CD4-positive, alpha-beta memory T cell (primary cell): ENCODE measurements around the gene OR1I1. TPM values are rescaled to one million over a fixed set of nuclear protein-coding genes. Genes with fewer than 3 reads are reported as not detected.

Experiments
- CTCF ChIA-PET: fragments of 350-600 bp; sonication (Branson Sonifier 250); formaldehyde crosslinking; loops from one replicate; lab custom pipeline; 2021; ENCODE audit warnings: inconsistent platforms; ENCODE audit not compliant: partially characterized antibody; lab: Charles Lee
- POLR2A ChIA-PET: fragments of 350-600 bp; sonication (Branson Sonifier 250); formaldehyde crosslinking; loops from one replicate; lab custom pipeline; 2021; ENCODE audit not compliant: partially characterized antibody; lab: Charles Lee
- DNase-seq, 5 donors: peaks; one replicate each; pipeline versions ENCODE4 v3.0.0 to v3.0.0-alpha.2; 2020 to 2022; ENCODE audit warnings: mixed read lengths in 1 of 5
- H3K27ac ChIP-seq: one replicate; pipeline ENCODE4 v1.7.0; 2013; ENCODE audit warnings: low read depth, low read length
- H3K27me3 ChIP-seq: 2 replicates; pipeline ENCODE4 v1.7.0; 2013; ENCODE audit warnings: mild to moderate bottlenecking, low read length, moderate library complexity; ENCODE audit not compliant: insufficient read depth
- H3K36me3 ChIP-seq: 2 replicates; pipeline ENCODE4 v1.7.0; 2013; ENCODE audit warnings: mild to moderate bottlenecking, low read length, moderate library complexity; ENCODE audit not compliant: insufficient read depth
- H3K4me1 ChIP-seq: 2 replicates; pipeline ENCODE4 v1.7.0; 2013; ENCODE audit warnings: mild to moderate bottlenecking, low read length, moderate library complexity; ENCODE audit not compliant: insufficient read depth
- H3K4me3 ChIP-seq, 2 donors: one replicate each; pipeline ENCODE4 v1.7.0; 2013; ENCODE audit warnings: low read length in 2 of 2, mild to moderate bottlenecking in 1 of 2
- H3K9me3 ChIP-seq, 2 donors: one replicate each; pipeline ENCODE4 v1.7.0; 2013; ENCODE audit warnings: low read length in 2 of 2, control low read depth in 1 of 2; ENCODE audit not compliant: control insufficient read depth in 1 of 2
- H3K27ac Mint-ChIP-seq, 7 donors: one replicate each; pipeline ENCODE4 v1.8.0; 2020 to 2021; ENCODE audit warnings: mixed read lengths in 7 of 7, mild to moderate bottlenecking in 6 of 7, inconsistent platforms in 3 of 7, moderate library complexity in 3 of 7
- H3K27me3 Mint-ChIP-seq, 2 donors: one replicate each; pipeline ENCODE4 v1.8.0; 2020 to 2021; ENCODE audit warnings: mixed read lengths in 2 of 2
- H3K36me3 Mint-ChIP-seq, 2 donors: one replicate each; pipeline ENCODE4 v1.8.0; 2020 to 2021; ENCODE audit warnings: mixed read lengths in 2 of 2, inconsistent platforms in 1 of 2, mild to moderate bottlenecking in 1 of 2
- H3K4me1 Mint-ChIP-seq, 4 donors: one replicate each; pipeline ENCODE4 v1.8.0; 2020 to 2021; ENCODE audit warnings: mixed read lengths in 4 of 4, mild to moderate bottlenecking in 1 of 4
- H3K4me3 Mint-ChIP-seq, 8 donors: one replicate each; pipeline ENCODE4 v1.8.0; 2020 to 2021; ENCODE audit warnings: mixed read lengths in 8 of 8, mild to moderate bottlenecking in 7 of 8, moderate library complexity in 6 of 8, inconsistent platforms in 3 of 8
- H3K9me3 Mint-ChIP-seq, 8 donors: one replicate each; pipeline ENCODE4 v1.8.0; 2020 to 2021; ENCODE audit warnings: mixed read lengths in 8 of 8, mild to moderate bottlenecking in 5 of 8, inconsistent platforms in 3 of 8, moderate library complexity in 1 of 8
- intact Hi-C: fragments of 100-400 bp; cut with micrococcal nuclease; formaldehyde crosslinking; loops from one replicate; pipeline ENCODE4 v1.15.1; 2023
- polyA plus RNA-seq, 2 donors: library from polyadenylated mRNA; unstranded; fragments of 300-500 nt; fragmentation: Illumina TruSeq; gene quantifications; one replicate each; pipeline ENCODE4 v1.2.3, GENCODE V29; 2021
- total RNA-seq, 2 experiments: library from RNA; stranded (reverse); gene quantifications; one replicate each; pipeline ENCODE4 v1.2.3, GENCODE V29; 2021

OR1I1 gene
- total RNA-seq: not detected
- polyA plus RNA-seq: not detected

DNA sequence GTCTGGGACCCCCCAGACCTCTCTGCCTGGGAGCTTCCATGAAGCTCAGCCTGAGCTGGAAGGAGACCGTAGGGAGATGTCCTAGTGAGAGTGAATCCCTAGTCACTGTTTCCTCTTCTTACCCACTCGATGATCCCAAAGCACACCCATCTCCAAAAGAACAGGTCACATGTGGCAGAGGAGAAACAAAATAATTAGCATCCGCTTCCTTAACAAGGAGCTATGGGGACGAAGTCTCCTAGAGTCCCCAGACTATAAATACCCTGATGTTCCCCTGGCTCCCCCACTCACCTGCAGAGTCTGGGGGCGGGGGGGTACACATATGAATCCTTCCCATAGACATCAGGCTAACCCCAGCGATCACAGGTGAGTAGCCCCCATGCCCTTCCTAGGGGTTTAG is at the start of gene OR1I1:
Gene OR1I1 (plus strand): TSS at position 301 of the 400 bp plus-strand sequence. CDS start 4,855 bp downstream, outside the sequence.
- intact Hi-C loops: no loop called here
- DNase-seq: no peak
- POLR2A ChIA-PET: no interaction called here

DNA sequence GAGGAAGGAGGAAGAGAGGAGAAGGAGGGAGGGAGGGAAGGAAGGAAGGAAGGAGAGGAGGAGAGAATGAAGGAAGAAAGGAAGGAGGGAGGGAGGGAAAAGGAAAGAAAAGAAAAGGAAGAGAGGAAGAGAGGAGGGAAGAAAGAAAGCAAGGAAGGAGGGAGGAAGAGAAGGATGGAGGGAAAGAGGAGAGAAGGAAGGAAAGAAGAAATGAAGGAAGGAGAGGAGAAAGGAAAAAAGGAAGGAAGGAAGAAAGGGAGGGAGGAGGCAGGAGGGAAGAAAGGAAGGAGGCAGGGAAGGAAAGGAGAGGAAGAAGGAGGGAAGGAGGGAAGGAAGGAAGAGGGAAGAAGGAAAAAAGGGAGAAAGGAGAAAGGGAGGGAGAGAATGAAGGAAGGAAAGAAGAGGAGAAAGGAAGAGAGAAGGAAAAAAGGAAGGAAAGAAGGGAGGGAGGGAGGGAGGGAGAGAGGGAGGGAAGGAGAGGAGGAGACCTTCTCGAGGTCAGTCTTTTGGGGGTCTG is 46.2 kb upstream of the OR1I1 start:
- no peaks in the 10 kb centered on the region for H3K9me3 Mint-ChIP-seq
- POLR2A ChIA-PET: no interaction called here
- Histone ChIP-seq H3K27ac (no peak overlapping the region), H3K36me3 (no peaks in the 10 kb centered on the region), H3K9me3 (no peaks in the 10 kb centered on the region), H3K4me3 (no peak overlapping the region), H3K4me1 (no peaks in the 10 kb centered on the region), H3K27me3 (no peaks in the 10 kb centered on the region)
- no peak for DNase-seq
- H3K4me3 Mint-ChIP-seq: no peak overlapping the region
- CTCF ChIA-PET: interaction anchor here (0.6 kb wide), 1 partner anchor 594 kb away, joined by 3 read pairs; no protein-coding TSS in a partner anchor
- H3K4me1 Mint-ChIP-seq: no peaks in the 10 kb centered on the region
- H3K36me3 Mint-ChIP-seq: no peaks in the 10 kb centered on the region
- intact Hi-C loops: no loop called here
- no peak overlapping the region for H3K27ac Mint-ChIP-seq
- H3K27me3 Mint-ChIP-seq: peaks cover 25 to 28% of the 10 kb centered on the region in 2 donors

More for the DNA sequence above, at the start of gene OR1I1:
- H3K4me1 ChIP-seq: no peaks in the 10 kb centered on the region
- no peaks in the 10 kb centered on the region for H3K36me3 Mint-ChIP-seq
- H3K4me3 Mint-ChIP-seq: no peak within 1 kb of the TSS
- H3K36me3 ChIP-seq: no peaks in the 10 kb centered on the region
- no peak within 1 kb of the TSS for H3K27ac Mint-ChIP-seq
- no peak within 1 kb of the TSS for H3K27ac ChIP-seq
- H3K9me3 ChIP-seq: no peaks in the 10 kb centered on the region
- H3K4me3 ChIP-seq: no peak within 1 kb of the TSS
- CTCF ChIA-PET: no interaction called here
- H3K27me3 ChIP-seq: no peaks in the 10 kb centered on the region
- no peaks in the 10 kb centered on the region for H3K9me3 Mint-ChIP-seq
- peaks cover 15 to 24% of the 10 kb centered on the region in 2 donors for H3K27me3 Mint-ChIP-seq
- no peaks in the 10 kb centered on the region for H3K4me1 Mint-ChIP-seq

GRCh38 chr19:15037586-15037985 is 44.4 kb upstream of the OR1I1 start:
- no peak overlapping the region for H3K4me3 ChIP-seq
- POLR2A ChIA-PET: no interaction called here
- peaks cover 3% of the 10 kb centered on the region for H3K27me3 ChIP-seq
- intact Hi-C loops: no loop called here
- Mint-ChIP-seq H3K4me3 (no peak overlapping the region), H3K27me3 (peaks cover 26 to 28% of the 10 kb centered on the region in 2 donors), H3K36me3 (no peaks in the 10 kb centered on the region), H3K4me1 (no peaks in the 10 kb centered on the region), H3K27ac (no peak overlapping the region), H3K9me3 (no peaks in the 10 kb centered on the region)
- no peaks in the 10 kb centered on the region for H3K4me1 ChIP-seq
- H3K27ac ChIP-seq: no peak overlapping the region
- H3K36me3 ChIP-seq: no peaks in the 10 kb centered on the region
- DNase-seq: no peak
- no peaks in the 10 kb centered on the region for H3K9me3 ChIP-seq
- CTCF ChIA-PET: no interaction called here

GRCh38 chr19:15038294-15038693 is 43.7 kb upstream of the OR1I1 start:
- no peak overlapping the region for H3K4me3 ChIP-seq
- ChIA-PET POLR2A (no interaction called here), CTCF (no interaction called here)
- no peak overlapping the region for H3K27ac Mint-ChIP-seq
- no peaks in the 10 kb centered on the region for H3K4me1 Mint-ChIP-seq
- H3K27me3 Mint-ChIP-seq: peaks cover 25 to 30% of the 10 kb centered on the region in 2 donors
- intact Hi-C loops: no loop called here
- H3K4me3 Mint-ChIP-seq: no peak overlapping the region
- H3K9me3 ChIP-seq: no peaks in the 10 kb centered on the region
- DNase-seq: no peak
- H3K27ac ChIP-seq: no peak overlapping the region
- H3K4me1 ChIP-seq: no peaks in the 10 kb centered on the region
- peaks cover 4% of the 10 kb centered on the region for H3K27me3 ChIP-seq
- H3K36me3 Mint-ChIP-seq: no peaks in the 10 kb centered on the region
- H3K9me3 Mint-ChIP-seq: no peaks in the 10 kb centered on the region
- no peaks in the 10 kb centered on the region for H3K36me3 ChIP-seq

GRCh38 chr19:15042003-15042402 is 40.0 kb upstream of the OR1I1 start:
- intact Hi-C loops: no loop called here

GRCh38 chr19:15042826-15043225 is 39.2 kb upstream of the OR1I1 start:
- POLR2A ChIA-PET: no interaction called here
- Mint-ChIP-seq H3K36me3 (no peaks in the 10 kb centered on the region), H3K9me3 (peaks cover 0 to 3% (median 0%) of the 10 kb centered on the region in 8 donors), H3K27ac (no peak overlapping the region), H3K4me1 (no peaks in the 10 kb centered on the region), H3K4me3 (no peak overlapping the region), H3K27me3 (peaks cover 19 to 37% of the 10 kb centered on the region in 2 donors)
- Histone ChIP-seq H3K27me3 (peaks cover 4% of the 10 kb centered on the region), H3K4me3 (no peak overlapping the region), H3K9me3 (no peaks in the 10 kb centered on the region), H3K27ac (no peak overlapping the region), H3K36me3 (no peaks in the 10 kb centered on the region), H3K4me1 (no peaks in the 10 kb centered on the region)
- intact Hi-C loops: no loop called here
- no peak for DNase-seq
- CTCF ChIA-PET: no interaction called here

More at GRCh38 chr19:15042003-15042402, 40.0 kb upstream of the OR1I1 start:
- H3K9me3 Mint-ChIP-seq: peaks cover 0 to 3% (median 0%) of the 10 kb centered on the region in 8 donors
- H3K27ac Mint-ChIP-seq: no peak overlapping the region
- H3K36me3 ChIP-seq: no peaks in the 10 kb centered on the region
- no peak overlapping the region for H3K4me3 Mint-ChIP-seq
- H3K4me3 ChIP-seq: no peak overlapping the region
- no peaks in the 10 kb centered on the region for H3K4me1 Mint-ChIP-seq
- CTCF ChIA-PET: no interaction called here
- no peaks in the 10 kb centered on the region for H3K36me3 Mint-ChIP-seq
- H3K27me3 ChIP-seq: peaks cover 4% of the 10 kb centered on the region
- H3K27me3 Mint-ChIP-seq: peaks cover 17 to 33% of the 10 kb centered on the region in 2 donors
- no peaks in the 10 kb centered on the region for H3K9me3 ChIP-seq
- no peak overlapping the region for H3K27ac ChIP-seq
- H3K4me1 ChIP-seq: no peaks in the 10 kb centered on the region
- DNase-seq: no peak
- POLR2A ChIA-PET: no interaction called here

GRCh38 chr19:15045506-15045905 is 36.5 kb upstream of the OR1I1 start:
- no peaks in the 10 kb centered on the region for H3K4me1 ChIP-seq
- intact Hi-C loops: no loop called here
- H3K4me3 ChIP-seq: no peak overlapping the region
- peaks cover 4% of the 10 kb centered on the region for H3K27me3 ChIP-seq
- H3K9me3 ChIP-seq: no peaks in the 10 kb centered on the region
- H3K9me3 Mint-ChIP-seq: peaks cover 0 to 5% (median 0%) of the 10 kb centered on the region in 8 donors
- CTCF ChIA-PET: no interaction called here
- DNase-seq: no peak
- H3K27me3 Mint-ChIP-seq: peaks cover 16 to 37% of the 10 kb centered on the region in 2 donors
- POLR2A ChIA-PET: no interaction called here
- no peak overlapping the region for H3K27ac ChIP-seq
- no peak overlapping the region for H3K4me3 Mint-ChIP-seq
- no peaks in the 10 kb centered on the region for H3K4me1 Mint-ChIP-seq
- H3K36me3 Mint-ChIP-seq: no peaks in the 10 kb centered on the region
- H3K27ac Mint-ChIP-seq: no peak overlapping the region
- H3K36me3 ChIP-seq: no peaks in the 10 kb centered on the region
